HAP-1 (cell line): ENCODE results near the gene CDKN1C.
A peak's percentile ranks its signal among the peaks of the same experiment; 100 is the strongest.

ENCODE experiments used
- DNase-seq, 2 experiments: peaks; one replicate each; pipeline ENCODE4 v3.0.0-alpha.2; 2016 to 2020; ENCODE audit warnings: low spot score in 2 of 2
- H3K27me3 ChIP-seq: fragments of 250-450 bp; sonication (Bioruptor Pico); 2 replicates; pipeline ENCODE4 v1.5.1; 2020; ENCODE audit warnings: low read depth, mild to moderate bottlenecking, moderate library complexity
- H3K36me3 ChIP-seq: fragments of 250-450 bp; sonication (Bioruptor Pico); replicated peaks from 2 replicates; pipeline ENCODE4 v1.5.1; 2020; ENCODE audit warnings: mild to moderate bottlenecking
- H3K4me1 ChIP-seq: fragments of 250-450 bp; sonication (Bioruptor Pico); 2 replicates; pipeline ENCODE4 v1.5.1; 2020; ENCODE audit warnings: mild to moderate bottlenecking
- H3K4me3 ChIP-seq: fragments of 250-450 bp; sonication (Bioruptor Pico); 2 replicates; pipeline ENCODE4 v1.5.1; 2020; ENCODE audit warnings: mild to moderate bottlenecking, moderate library complexity
- H3K9me3 ChIP-seq: fragments of 250-450 bp; sonication (Bioruptor Pico); 2 replicates; pipeline ENCODE4 v1.5.1; 2020; ENCODE audit warnings: mild to moderate bottlenecking, moderate library complexity
- in situ Hi-C: fragments of 300-500 bp; cut with MboI; formaldehyde crosslinking; loops from 3 replicates; pipeline ENCODE4 v1.14.3; 2020; ENCODE audit warnings: low sequenced_read_pairs, inconsistent platforms, mixed read lengths

The CDKN1C gene

DNA sequence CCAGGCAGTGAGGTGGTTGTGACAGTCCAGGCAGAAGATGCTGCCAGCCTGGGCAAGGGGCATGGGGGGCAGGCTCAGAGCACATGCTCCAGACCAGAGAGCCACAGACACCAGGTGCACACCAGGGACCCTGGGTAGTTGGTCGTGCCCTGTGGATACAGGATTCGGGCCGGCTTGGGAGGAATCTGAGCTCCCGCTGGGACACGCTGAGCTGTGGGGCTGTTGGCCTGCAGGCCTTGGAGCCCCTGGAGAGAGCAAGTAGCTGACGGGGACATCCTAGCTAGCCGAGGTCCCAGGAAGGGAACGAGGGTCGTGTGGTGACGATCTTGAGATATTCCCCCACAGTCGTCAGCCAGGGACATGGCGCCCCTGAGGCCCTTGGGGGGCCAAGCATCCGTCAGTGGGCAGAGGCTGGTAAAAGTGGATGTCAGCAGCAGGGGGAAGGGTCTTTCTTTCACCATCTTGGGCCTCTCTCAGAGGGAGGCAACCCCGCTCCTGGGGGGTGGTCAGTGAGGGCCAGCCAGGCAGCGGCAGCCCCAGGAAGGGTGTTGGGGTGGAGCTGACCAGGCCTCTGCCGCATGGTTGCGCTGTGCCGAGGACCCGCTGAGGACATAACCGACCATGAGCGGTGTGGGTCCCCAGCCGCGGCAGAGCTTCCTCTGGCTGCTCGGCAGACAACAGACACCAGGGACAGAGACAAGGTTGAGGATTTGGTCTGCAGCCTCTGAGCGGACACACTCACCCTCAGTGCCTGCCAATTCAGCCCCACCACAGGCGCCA is 44.0 kb downstream of the CDKN1C start:
- no peak overlapping the region for H3K4me3 ChIP-seq
- no peaks in the 10 kb centered on the region for H3K4me1 ChIP-seq
- H3K36me3 ChIP-seq, result no peaks in the 10 kb centered on the region
- in situ Hi-C loops, result no loop called here
- H3K27me3 ChIP-seq, result no peaks in the 10 kb centered on the region
- no peaks in the 10 kb centered on the region for H3K9me3 ChIP-seq
- DNase-seq, result no peak

DNA sequence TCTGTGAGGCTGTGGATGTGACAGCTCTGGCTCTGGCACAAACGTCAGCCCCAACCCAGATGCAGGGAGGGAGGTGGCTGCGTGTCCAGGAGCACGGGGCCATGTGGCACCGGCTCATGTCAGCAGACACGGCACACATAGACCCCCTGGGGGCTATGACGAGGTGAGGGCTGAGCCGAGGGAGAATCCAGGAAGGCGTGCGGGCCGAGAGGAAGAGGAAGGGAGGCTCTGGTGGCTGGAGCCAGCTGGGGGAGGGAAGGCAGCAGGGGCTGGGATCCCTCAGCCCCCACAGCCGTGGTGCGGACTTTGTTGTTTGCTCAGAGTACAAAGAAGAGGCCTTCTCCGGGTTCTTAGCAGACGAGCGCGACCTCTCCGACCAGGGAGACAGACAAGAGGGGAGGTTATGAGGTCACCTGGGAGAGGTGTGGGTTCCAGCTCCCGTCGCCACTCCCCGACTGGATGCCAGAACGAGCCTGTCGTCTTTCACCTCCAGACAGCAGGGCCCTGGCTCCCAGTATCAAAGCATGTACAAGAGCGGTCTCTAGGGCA is 46.1 kb downstream of the CDKN1C start:
- in situ Hi-C loops, result no loop called here
- H3K4me3 ChIP-seq, result no peak overlapping the region
- no peaks in the 10 kb centered on the region for H3K9me3 ChIP-seq
- no peaks in the 10 kb centered on the region for H3K4me1 ChIP-seq
- no peak for DNase-seq
- H3K36me3 ChIP-seq, result no peaks in the 10 kb centered on the region
- H3K27me3 ChIP-seq, result no peaks in the 10 kb centered on the region

DNA sequence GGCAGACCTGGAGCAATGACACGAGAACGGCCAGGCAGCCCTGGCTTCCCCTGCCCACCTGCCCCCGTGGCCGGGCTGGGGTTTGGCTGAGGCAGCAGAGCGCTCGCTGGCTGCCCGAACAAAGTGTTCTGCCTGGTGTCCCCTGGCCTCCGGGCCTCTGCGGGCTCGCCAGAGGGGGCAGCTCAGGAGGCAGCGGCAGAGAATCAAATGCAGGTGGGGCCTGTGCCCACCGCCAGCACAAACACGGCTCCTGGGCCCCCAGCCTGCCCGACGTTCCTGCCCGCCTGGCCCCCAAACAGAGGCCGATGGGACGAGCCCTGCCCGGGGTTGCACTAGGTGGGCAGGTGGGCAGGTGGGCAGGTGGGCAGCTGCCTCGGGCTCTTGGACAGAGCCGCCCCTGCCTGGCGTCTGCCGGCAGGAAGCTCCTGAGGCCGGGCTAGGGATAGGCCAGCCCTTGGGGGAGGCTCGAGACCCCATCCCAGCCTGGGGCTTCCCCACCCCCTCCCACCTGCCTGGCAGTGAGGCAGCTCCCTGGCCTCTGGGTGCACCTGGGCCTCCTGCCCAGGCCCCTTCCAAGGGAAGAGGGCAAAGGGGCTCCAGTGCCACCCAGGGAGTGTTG is 46.8 kb downstream of the CDKN1C start:
- DNase-seq, result no peak
- H3K27me3 ChIP-seq, result no peaks in the 10 kb centered on the region
- no peaks in the 10 kb centered on the region for H3K4me1 ChIP-seq
- H3K36me3 ChIP-seq, result no peaks in the 10 kb centered on the region
- no peaks in the 10 kb centered on the region for H3K9me3 ChIP-seq
- H3K4me3 ChIP-seq, result no peak overlapping the region
- in situ Hi-C loops, result no loop called here

DNA sequence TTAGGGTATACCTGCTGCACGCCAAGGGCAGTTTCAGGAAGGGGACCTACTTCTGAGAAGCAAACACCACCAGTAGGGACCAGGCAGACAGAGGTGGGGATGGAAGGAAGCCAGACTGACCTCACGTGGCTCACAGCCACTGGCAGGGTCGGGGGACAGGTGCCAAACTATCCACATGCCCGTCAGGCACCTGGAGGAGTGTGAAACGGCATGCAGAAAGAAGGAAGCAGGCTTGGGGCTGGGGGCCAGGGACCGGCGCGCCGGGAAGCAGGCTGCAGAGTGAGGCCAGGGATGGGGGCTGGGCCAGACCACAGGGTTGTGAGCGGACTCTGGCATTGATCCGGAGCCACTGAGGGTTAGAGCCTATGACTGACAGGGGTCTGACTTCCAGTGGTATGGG is 47.5 kb downstream of the CDKN1C start:
- Histone ChIP-seq H3K9me3 (no peaks in the 10 kb centered on the region), H3K4me1 (no peaks in the 10 kb centered on the region), H3K27me3 (no peaks in the 10 kb centered on the region), H3K4me3 (no peak overlapping the region), H3K36me3 (no peaks in the 10 kb centered on the region)
- in situ Hi-C loops, result no loop called here
- no peak for DNase-seq

DNA sequence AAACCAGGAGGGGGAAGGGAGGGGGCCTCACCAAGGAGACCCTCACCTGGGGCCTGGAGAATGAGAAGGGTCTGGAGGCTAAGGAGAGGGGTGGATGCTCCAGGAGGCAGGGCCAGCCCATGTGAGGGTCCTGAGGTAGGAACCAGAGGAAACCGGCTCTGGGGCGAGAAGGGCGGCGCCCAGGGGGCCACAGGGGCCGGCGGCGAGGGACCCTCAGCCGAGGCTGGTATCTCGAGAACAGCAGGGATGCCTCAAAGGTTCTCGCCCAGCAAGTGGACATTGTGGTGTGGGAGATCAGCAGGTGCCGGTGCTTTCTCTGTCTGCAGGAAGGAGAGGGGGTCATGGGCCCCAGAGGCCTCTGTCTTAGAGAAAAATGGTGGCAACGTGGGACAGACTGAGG is 47.9 kb downstream of the CDKN1C start:
- no peaks in the 10 kb centered on the region for H3K27me3 ChIP-seq
- in situ Hi-C loops, result no loop called here
- H3K4me1 ChIP-seq, result no peaks in the 10 kb centered on the region

DNA sequence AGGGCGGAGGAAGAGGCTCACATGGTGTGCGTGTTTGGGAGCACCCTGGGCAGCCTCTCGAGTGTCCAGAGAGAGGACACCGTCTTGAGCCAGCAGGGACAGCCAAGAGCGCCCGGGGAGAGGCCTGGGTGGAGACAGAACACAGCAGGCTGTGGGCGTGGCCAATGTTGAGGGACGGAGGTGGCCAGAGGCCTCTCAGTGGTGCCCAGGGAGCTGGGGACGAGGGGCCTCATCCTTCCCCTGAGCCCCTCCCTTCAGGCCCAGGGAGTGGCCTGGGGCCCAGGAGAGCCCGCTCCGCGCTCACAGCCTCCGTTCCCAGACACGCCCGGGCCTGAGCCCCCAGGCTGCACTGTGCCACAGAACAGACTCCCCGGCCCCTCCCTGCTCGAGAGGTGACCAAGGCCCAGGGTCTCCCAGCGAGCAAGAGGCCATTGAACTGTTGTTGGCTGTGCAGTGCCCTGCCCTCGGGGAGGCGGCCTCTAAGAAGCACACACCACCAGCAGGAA is 48.4 kb downstream of the CDKN1C start:
- in situ Hi-C loops, result no loop called here
- no peaks in the 10 kb centered on the region for H3K36me3 ChIP-seq
- no peaks in the 10 kb centered on the region for H3K9me3 ChIP-seq
- DNase-seq, result peak in 1 of 2 experiments; percentile 76
- H3K27me3 ChIP-seq, result no peaks in the 10 kb centered on the region
- H3K4me1 ChIP-seq, result no peaks in the 10 kb centered on the region
- H3K4me3 ChIP-seq, result no peak overlapping the region

More for the DNA sequence above, 47.9 kb downstream of the CDKN1C start:
- Histone ChIP-seq H3K9me3 (no peaks in the 10 kb centered on the region), H3K36me3 (no peaks in the 10 kb centered on the region), H3K4me3 (no peak overlapping the region)
- DNase-seq, result no peak

DNA sequence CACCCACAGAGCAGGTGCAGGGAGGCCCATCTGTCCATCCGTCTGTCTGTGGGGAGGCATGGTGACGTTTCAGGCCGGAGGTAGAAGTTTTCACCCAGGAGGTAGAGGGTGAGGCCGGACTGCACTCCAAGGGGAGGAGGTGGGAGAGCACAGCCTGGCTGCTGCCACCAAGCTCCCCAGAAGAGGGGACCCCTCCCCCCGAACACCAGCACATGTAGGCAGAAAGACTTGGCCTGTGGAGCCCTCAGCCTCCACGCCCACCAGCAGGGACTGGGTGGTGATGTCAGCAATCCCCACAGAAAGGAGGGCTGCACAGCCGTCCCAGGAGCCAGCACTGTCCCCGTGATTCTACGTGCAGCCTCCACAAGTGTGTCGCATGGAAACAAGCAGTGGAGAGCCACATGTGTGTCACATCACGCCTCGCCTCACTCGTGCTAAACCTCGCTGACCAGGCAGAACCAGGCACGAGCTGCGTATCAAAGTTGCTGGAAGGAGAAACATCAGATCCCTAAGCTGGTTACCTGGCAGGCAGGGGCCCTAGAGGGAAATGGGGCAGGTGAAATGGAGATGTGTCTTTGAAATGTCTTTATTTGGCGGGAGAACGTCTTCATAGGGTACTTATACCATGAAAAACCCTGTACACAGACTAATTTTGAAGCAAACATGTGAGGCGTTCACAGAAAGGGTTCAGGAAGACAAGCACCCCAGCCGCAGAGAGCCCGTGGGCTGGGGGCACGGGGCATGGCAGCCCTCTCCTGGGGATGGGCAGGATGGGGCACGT is 49.1 kb downstream of the CDKN1C start:
- H3K4me3 ChIP-seq, result no peak overlapping the region
- DNase-seq, result no peak
- no peaks in the 10 kb centered on the region for H3K9me3 ChIP-seq
- H3K36me3 ChIP-seq, result no peaks in the 10 kb centered on the region
- no peaks in the 10 kb centered on the region for H3K4me1 ChIP-seq
- in situ Hi-C loops, result no loop called here
- no peaks in the 10 kb centered on the region for H3K27me3 ChIP-seq

DNA sequence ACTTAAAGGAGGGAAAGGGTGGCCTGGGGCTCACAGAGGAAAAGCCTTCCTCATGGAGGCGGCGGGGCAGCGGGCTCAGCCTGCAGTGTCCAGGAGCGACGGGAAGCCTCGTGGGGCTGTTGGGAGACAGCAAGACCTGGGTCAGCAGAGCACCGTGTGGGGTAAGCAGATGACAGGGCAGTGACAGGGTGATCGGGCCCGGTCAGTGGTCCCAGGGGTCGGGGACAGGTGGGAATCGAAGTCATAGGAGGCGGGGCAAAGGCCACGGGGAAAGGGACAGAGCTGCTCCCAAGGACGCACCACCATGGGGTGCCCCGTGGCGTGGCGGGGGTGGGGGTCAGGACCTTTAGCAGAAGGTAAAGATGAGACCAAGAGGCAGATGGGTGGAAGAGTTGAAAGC is 49.8 kb downstream of the CDKN1C start:
- in situ Hi-C loops, result no loop called here
- Histone ChIP-seq H3K9me3 (no peaks in the 10 kb centered on the region), H3K36me3 (no peaks in the 10 kb centered on the region), H3K4me1 (no peaks in the 10 kb centered on the region), H3K27me3 (no peaks in the 10 kb centered on the region), H3K4me3 (no peak overlapping the region)
- no peak for DNase-seq

DNA sequence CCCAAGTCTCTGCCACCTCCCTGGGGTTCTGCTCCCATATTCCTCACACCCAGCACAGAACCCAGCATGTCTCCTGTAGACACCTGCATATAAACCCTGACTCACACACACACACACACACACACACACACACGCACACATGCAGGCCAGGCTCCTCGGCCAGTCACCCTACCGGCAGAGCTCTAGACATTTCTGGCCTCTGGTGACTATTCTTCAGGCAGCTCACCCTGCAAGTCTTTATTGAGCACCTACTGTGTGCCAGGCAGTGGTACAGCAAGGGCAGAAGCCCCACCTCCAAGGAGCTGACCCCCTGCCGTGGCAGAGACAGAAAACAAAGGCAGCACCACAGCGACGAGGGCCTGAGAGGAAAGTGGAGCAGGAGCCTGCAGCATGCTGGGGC is 50.3 kb downstream of the CDKN1C start:
- Histone ChIP-seq H3K36me3 (no peaks in the 10 kb centered on the region), H3K9me3 (no peaks in the 10 kb centered on the region), H3K4me3 (no peak overlapping the region), H3K4me1 (no peaks in the 10 kb centered on the region), H3K27me3 (no peaks in the 10 kb centered on the region)
- DNase-seq, result no peak
- in situ Hi-C loops, result no loop called here

DNA sequence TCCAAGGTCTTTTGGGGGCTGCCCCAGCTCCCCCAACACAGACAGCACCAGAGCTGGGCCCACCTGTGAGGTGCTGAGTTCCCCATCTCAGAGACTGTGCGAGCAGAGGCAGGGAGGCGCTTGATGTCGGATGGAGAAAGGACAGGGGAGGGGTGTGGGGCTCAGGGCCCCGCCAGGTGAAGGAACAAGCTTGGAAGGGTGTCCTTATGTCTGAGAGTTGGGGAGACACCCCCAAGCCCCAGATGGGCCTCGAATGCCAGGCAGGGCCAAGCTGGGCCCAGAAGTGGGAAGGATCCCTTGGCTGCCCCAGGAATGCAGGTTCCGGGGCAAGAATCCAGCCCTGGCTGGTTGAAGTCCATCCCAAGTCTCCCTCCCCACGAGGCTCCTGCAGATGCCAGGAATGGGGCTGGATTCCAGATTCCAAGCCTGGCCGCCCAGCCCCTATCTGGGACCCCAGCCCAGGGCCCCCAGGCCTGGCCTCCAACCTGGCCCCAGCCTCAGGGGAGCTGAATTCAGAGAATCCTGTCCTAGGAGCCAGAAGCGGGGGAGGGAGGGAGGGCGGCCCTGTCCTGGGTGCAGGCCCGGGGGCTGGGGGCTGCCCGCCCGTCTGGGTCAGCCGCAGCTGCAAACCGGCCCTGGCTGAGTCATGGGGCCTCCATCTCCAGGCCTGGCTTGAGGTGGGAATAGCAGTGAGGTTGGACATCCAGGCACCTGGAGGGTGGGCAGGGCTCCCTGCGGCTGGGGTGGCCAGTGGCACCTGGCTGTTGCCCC is 50.9 kb downstream of the CDKN1C start:
- in situ Hi-C loops, result no loop called here

DNA sequence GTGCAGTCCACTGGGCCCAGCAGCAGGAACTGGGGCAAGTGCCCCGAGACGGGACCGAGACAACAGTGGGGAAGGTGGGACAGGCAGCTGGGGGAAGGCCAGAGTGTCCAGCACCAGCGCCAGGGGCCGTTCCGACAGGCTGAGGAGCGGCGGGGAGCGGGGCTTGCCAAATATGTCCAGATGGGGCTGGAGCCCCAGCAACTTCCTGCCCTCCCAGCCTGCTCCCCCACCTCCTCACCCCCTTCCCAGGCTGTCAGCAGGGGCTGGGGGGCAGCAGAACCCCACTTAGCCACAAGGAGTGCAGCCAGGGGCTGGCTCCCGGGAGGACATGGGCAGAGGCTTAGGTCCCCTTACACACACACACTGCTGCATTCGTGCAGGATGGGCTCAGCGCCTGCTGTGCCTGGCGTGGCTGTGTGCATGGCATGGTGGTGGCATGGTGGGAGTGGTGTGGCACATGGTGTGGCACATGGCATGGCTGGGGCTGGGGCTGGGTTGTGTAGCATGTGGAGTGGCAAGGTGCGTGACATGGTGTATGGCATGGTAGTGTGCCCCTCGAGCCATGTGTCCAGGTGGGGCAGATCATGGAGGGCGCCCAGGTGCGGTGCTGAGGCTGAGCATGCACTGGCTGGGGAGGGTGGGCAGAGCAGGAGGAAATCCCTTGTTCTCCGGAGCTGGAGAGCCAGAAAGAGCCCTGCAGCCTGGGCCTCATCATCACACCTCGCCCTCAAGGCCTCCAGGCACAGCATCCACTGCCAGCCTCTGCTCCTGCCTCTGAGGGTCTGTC is 51.7 kb downstream of the CDKN1C start:
- no peak for DNase-seq
- Histone ChIP-seq H3K9me3 (0 out of 2 replicates have a peak, but pooled peaks cover 3% of the 10 kb centered on the region), H3K4me3 (no peak overlapping the region), H3K27me3 (no peaks in the 10 kb centered on the region), H3K36me3 (no peaks in the 10 kb centered on the region), H3K4me1 (no peaks in the 10 kb centered on the region)
- in situ Hi-C loops, result no loop called here

More for the DNA sequence above, 50.9 kb downstream of the CDKN1C start:
- H3K4me1 ChIP-seq, result no peaks in the 10 kb centered on the region
- H3K9me3 ChIP-seq, result no peaks in the 10 kb centered on the region
- no peaks in the 10 kb centered on the region for H3K36me3 ChIP-seq
- no peak for DNase-seq
- no peak overlapping the region for H3K4me3 ChIP-seq
- H3K27me3 ChIP-seq, result no peaks in the 10 kb centered on the region
